CD4-positive, alpha-beta T cell (primary cell): ENCODE data around the gene ZNF516. TPM values are rescaled to one million over a fixed set of nuclear protein-coding genes. Genes with fewer than 3 reads are reported as not detected.

Experiments used
- ATAC-seq: fragments of 200-7000 bp; cut with Tn5 transposase; one replicate; pipeline ENCODE4 v1.10.0; 2022; ENCODE audit warnings: mild to moderate bottlenecking; ENCODE audit not compliant: poor library complexity
- CTCF ChIA-PET: fragments of 350-600 bp; sonication (Branson Sonifier 250); formaldehyde crosslinking; loops from one replicate; lab custom pipeline; 2021; ENCODE audit warnings: antibody characterized with exemption, inconsistent platforms; lab: Charles Lee
- POLR2A ChIA-PET: fragments of 350-600 bp; sonication (Branson Sonifier 250); formaldehyde crosslinking; loops from one replicate; lab custom pipeline; 2021; ENCODE audit warnings: antibody characterized with exemption, inconsistent platforms; lab: Charles Lee
- DNase-seq, 14 experiments: peaks; one replicate each; pipeline ENCODE4 v3.0.0-alpha.2; 2013 to 2020; ENCODE audit warnings: mixed read lengths in 2 of 14
- H3K27ac ChIP-seq, 2 donors: one replicate each; pipeline versions ENCODE4 v1.5.1 to v1.7.0; 2013; ENCODE audit warnings: low read length in 2 of 2, low read depth in 1 of 2, mild to moderate bottlenecking in 1 of 2
- H3K27me3 ChIP-seq, 2 experiments: 1 replicate in 1 of 2; 2 replicates in 1 of 2; pipeline versions ENCODE4 v1.6.1 to v1.7.0; 2013; ENCODE audit warnings: low read length in 2 of 2, control low read depth in 1 of 2, mild to moderate bottlenecking in 1 of 2, moderate library complexity in 1 of 2; ENCODE audit not compliant: insufficient read depth in 2 of 2, control insufficient read depth in 1 of 2
- H3K36me3 ChIP-seq: one replicate; pipeline ENCODE4 v1.6.1; 2013; ENCODE audit warnings: low read length, control low read depth; ENCODE audit not compliant: insufficient read depth
- H3K4me1 ChIP-seq: one replicate; pipeline ENCODE4 v1.6.1; 2013; ENCODE audit warnings: low read length, control low read depth; ENCODE audit not compliant: insufficient read depth
- H3K4me3 ChIP-seq: one replicate; pipeline ENCODE4 v1.5.1; 2013; ENCODE audit warnings: mild to moderate bottlenecking, low read length, moderate library complexity
- H3K9me3 ChIP-seq, 2 experiments: 1 replicate in 1 of 2; 2 replicates in 1 of 2; pipeline versions ENCODE4 v1.6.1 to v1.7.0; 2013; ENCODE audit warnings: low read length in 2 of 2, mild to moderate bottlenecking in 2 of 2, control low read depth in 1 of 2, moderate library complexity in 1 of 2; ENCODE audit not compliant: control insufficient read depth in 1 of 2, insufficient read depth in 1 of 2
- H3K27ac Mint-ChIP-seq: one replicate; pipeline ENCODE4 v1.8.0; 2020; ENCODE audit warnings: mixed read lengths
- H3K27me3 Mint-ChIP-seq: one replicate; pipeline ENCODE4 v1.8.0; 2021; ENCODE audit warnings: mixed read lengths
- H3K36me3 Mint-ChIP-seq: one replicate; pipeline ENCODE4 v1.8.0; 2021; ENCODE audit warnings: low read depth, mixed read lengths
- H3K4me1 Mint-ChIP-seq: one replicate; pipeline ENCODE4 v1.8.0; 2021; ENCODE audit warnings: low read depth, mixed read lengths
- H3K4me3 Mint-ChIP-seq: one replicate; pipeline ENCODE4 v1.8.0; 2020; ENCODE audit warnings: mild to moderate bottlenecking, mixed read lengths
- H3K9me3 Mint-ChIP-seq: one replicate; pipeline ENCODE4 v1.8.0; 2020; ENCODE audit warnings: mixed read lengths
- CTCF ChIP-seq: fragments of 200-600 bp; IDR thresholded peaks from one replicate; pipeline ENCODE4 v1.8.0; 2022; ENCODE audit warnings: antibody characterized with exemption, mild to moderate bottlenecking
- intact Hi-C, 2 experiments: fragments of 100-400 bp; cut with DNase I in 1 of 2; cut with micrococcal nuclease in 1 of 2; formaldehyde crosslinking; loops; one replicate each; pipeline versions ENCODE4 v1.15.1 to v1.9.0; 2023 to 2025; cut with DNase I, micrococcal nuclease
- total RNA-seq, 174 experiments: library from RNA in 2 of 174; stranded (reverse) in 2 of 174; gene quantifications; one replicate each; pipeline ENCODE4 v1.2.3 and lab custom pipeline; 2021 to 2026

Gene ZNF516
- total RNA-seq, 2 experiments from 2014 or later: 22.4 to 29.3 TPM

GRCh38 chr18:76370201-76370600 lies 124.8 kb downstream of the ZNF516 start:
- intact Hi-C loops: no loop called here
- Histone ChIP-seq H3K27ac (no peak overlapping the region), H3K27me3 (no peaks in the 10 kb centered on the region), H3K4me3 (no peak overlapping the region), H3K4me1 (peaks cover 15% of the 10 kb centered on the region), H3K36me3 (peaks cover 2% of the 10 kb centered on the region), H3K9me3 (no peaks in the 10 kb centered on the region)
- no peaks in the 10 kb centered on the region for H3K27me3 Mint-ChIP-seq
- ChIA-PET CTCF (no interaction called here), POLR2A (no interaction called here)
- no peaks in the 10 kb centered on the region for H3K9me3 Mint-ChIP-seq
- ATAC-seq: no peak
- H3K27ac Mint-ChIP-seq: no peak overlapping the region
- TF ChIP-seq CTCF: no peak
- peaks cover 21% of the 10 kb centered on the region for H3K36me3 Mint-ChIP-seq
- peaks cover 37% of the 10 kb centered on the region for H3K4me1 Mint-ChIP-seq
- DNase-seq: no peak
- H3K4me3 Mint-ChIP-seq: no peak overlapping the region

- ATAC-seq: no peak
- no peak overlapping the region for H3K4me3 Mint-ChIP-seq
These were observed 125.3 kb downstream of the ZNF516 start for GRCh38 chr18:76369791-76370190.

GRCh38 chr18:76368976-76369375 lies 126.1 kb downstream of the ZNF516 start:
- TF ChIP-seq CTCF: no peak
- Histone ChIP-seq H3K4me3 (no peak overlapping the region), H3K36me3 (peaks cover 2% of the 10 kb centered on the region), H3K4me1 (peaks cover 6% of the 10 kb centered on the region), H3K9me3 (no peaks in the 10 kb centered on the region), H3K27me3 (no peaks in the 10 kb centered on the region), H3K27ac (no peak overlapping the region)
- no peaks in the 10 kb centered on the region for H3K27me3 Mint-ChIP-seq
- POLR2A ChIA-PET: no interaction called here
- H3K4me3 Mint-ChIP-seq: no peak overlapping the region
- peaks cover 21% of the 10 kb centered on the region for H3K36me3 Mint-ChIP-seq
- DNase-seq: no peak
- peaks cover 25% of the 10 kb centered on the region for H3K4me1 Mint-ChIP-seq
- no peak overlapping the region for H3K27ac Mint-ChIP-seq
- intact Hi-C loops: no loop called here
- no peaks in the 10 kb centered on the region for H3K9me3 Mint-ChIP-seq
- CTCF ChIA-PET: no interaction called here
- ATAC-seq: no peak

More at GRCh38 chr18:76369791-76370190, 125.3 kb downstream of the ZNF516 start:
- CTCF ChIA-PET: no interaction called here
- Histone ChIP-seq H3K4me3 (no peak overlapping the region), H3K4me1 (peaks cover 11% of the 10 kb centered on the region), H3K27me3 (no peaks in the 10 kb centered on the region), H3K9me3 (no peaks in the 10 kb centered on the region), H3K27ac (no peak overlapping the region), H3K36me3 (peaks cover 2% of the 10 kb centered on the region)
- intact Hi-C loops: no loop called here
- TF ChIP-seq CTCF: no peak
- POLR2A ChIA-PET: no interaction called here
- no peaks in the 10 kb centered on the region for H3K27me3 Mint-ChIP-seq
- H3K27ac Mint-ChIP-seq: no peak overlapping the region
- H3K36me3 Mint-ChIP-seq: peaks cover 21% of the 10 kb centered on the region
- H3K9me3 Mint-ChIP-seq: no peaks in the 10 kb centered on the region
- no peak for DNase-seq
- peaks cover 33% of the 10 kb centered on the region for H3K4me1 Mint-ChIP-seq
